Globus pallidus (tissue), 1 donor: ENCODE measurements around the gene AUP1.
"Not testable (repeated sequence)": the region's sequence is repeated elsewhere in the genome, so short reads cannot be mapped to it uniquely, and the experiment has no call there.

Source experiments
- DNase-seq: peaks from one replicate; pipeline ENCODE4 v3.0.0-alpha.2; 2015; ENCODE audit warnings: low spot score

AUP1 gene

GRCh38 chr2:74498500-74499266 lies 30.8 kb downstream of the AUP1 start:
- DNase-seq = no peak

GRCh38 chr2:74497777-74498499 lies 31.6 kb downstream of the AUP1 start:
- no peak for DNase-seq

- no peak for DNase-seq
Observed at GRCh38 chr2:74496997-74497776, 32.3 kb downstream of the AUP1 start.

- DNase-seq = no peak
Observed at GRCh38 chr2:74495440-74495839, 34.1 kb downstream of the AUP1 start.

- no peak for DNase-seq
Observed at GRCh38 chr2:74493546-74493945, 36.0 kb downstream of the AUP1 start.

- no peak for DNase-seq
Observed at GRCh38 chr2:74491648-74492544, 37.6 kb downstream of the AUP1 start.

GRCh38 chr2:74489906-74490305 lies 39.6 kb downstream of the AUP1 start:
- DNase-seq = no peak

- no peak for DNase-seq
Observed at GRCh38 chr2:74488643-74489481, 40.6 kb downstream of the AUP1 start.

- no peak for DNase-seq
Observed at GRCh38 chr2:74486141-74486540, 43.4 kb downstream of the AUP1 start.

GRCh38 chr2:74483675-74484164 lies 45.8 kb downstream of the AUP1 start:
- DNase-seq = not testable (repeated sequence)

- DNase-seq = peak; percentile 97
Observed at GRCh38 chr2:74482801-74483674, 46.5 kb downstream of the AUP1 start, which contains the start of the genes CCDC142 and TTC31. Gene CCDC142, minus strand, starts transcription at chr2:74482998. Its CDS starts 161 bp downstream, at chr2:74482837. Gene TTC31, plus strand, starts transcription at chr2:74483081. Its CDS starts 15 bp downstream, at chr2:74483096.

- DNase-seq = no peak
Observed at GRCh38 chr2:74481961-74482800, 47.3 kb downstream of the AUP1 start.

GRCh38 chr2:74481431-74481830 lies 48.1 kb downstream of the AUP1 start:
- DNase-seq = no peak
